GM18520 (cell line): ENCODE measurements around the gene BTC.
"Not testable (repeated sequence)": the region's sequence is repeated elsewhere in the genome, so short reads cannot be mapped to it uniquely, and the experiment has no call there.

Source experiments
- ATAC-seq: cut with Tn5 transposase; IDR thresholded peaks from one replicate; pipeline ENCODE4 v1.9.1; 2021; ENCODE audit not compliant: unreplicated experiment

BTC gene

GRCh38 chr4:74758551-74759145 lies 35.7 kb downstream of the BTC start:
- no peak for ATAC-seq

- ATAC-seq: no peak
Observed at GRCh38 chr4:74757136-74757535, 37.2 kb downstream of the BTC start.

- no peak for ATAC-seq
Observed at GRCh38 chr4:74755486-74755885, 38.8 kb downstream of the BTC start.

GRCh38 chr4:74754218-74754617 lies 40.1 kb downstream of the BTC start:
- ATAC-seq: no peak

GRCh38 chr4:74752798-74753197 lies 41.5 kb downstream of the BTC start:
- ATAC-seq: no peak

GRCh38 chr4:74751856-74752255 lies 42.5 kb downstream of the BTC start:
- no peak for ATAC-seq

GRCh38 chr4:74751247-74751646 lies 43.1 kb downstream of the BTC start:
- no peak for ATAC-seq

- no peak for ATAC-seq
Observed at GRCh38 chr4:74742185-74742584, 52.1 kb downstream of the BTC start.

- no peak for ATAC-seq
Observed at GRCh38 chr4:74738464-74739143, 55.7 kb downstream of the BTC start.

GRCh38 chr4:74734995-74735394 lies 59.3 kb downstream of the BTC start:
- ATAC-seq: no peak

- no peak for ATAC-seq
Observed at GRCh38 chr4:74733756-74734155, 60.6 kb downstream of the BTC start.

- ATAC-seq: no peak
Observed at GRCh38 chr4:74724979-74725378, 69.3 kb downstream of the BTC start.

- ATAC-seq: no peak
Observed at GRCh38 chr4:74716436-74716765, 77.9 kb downstream of the BTC start.

GRCh38 chr4:74715706-74716435 lies 78.5 kb downstream of the BTC start:
- no peak for ATAC-seq

- no peak for ATAC-seq
Observed at GRCh38 chr4:74714611-74715130, 79.7 kb downstream of the BTC start.

- ATAC-seq: not testable (repeated sequence)
Observed at GRCh38 chr4:74708135-74708534, 86.2 kb downstream of the BTC start.
